Chondrocyte (in vitro differentiated cells): ENCODE data around the gene QSER1. TPM values are rescaled to one million over a fixed set of nuclear protein-coding genes. Genes with fewer than 3 reads are reported as not detected.
A peak's percentile ranks its signal among the peaks of the same experiment; 100 is the strongest.

ENCODE experiments used
- DNase-seq: peaks from one replicate; pipeline ENCODE4 v3.0.0; 2021; ENCODE audit warnings: mixed read lengths, low spot score
- H3K27ac Mint-ChIP-seq: one replicate; pipeline ENCODE4 v1.8.0; 2021; ENCODE audit warnings: mild to moderate bottlenecking, moderate library complexity, mixed read lengths; ENCODE audit not compliant: unreplicated experiment
- H3K27me3 Mint-ChIP-seq: 2 replicates; pipeline ENCODE4 v1.8.0; 2021; ENCODE audit warnings: low read depth, mixed read lengths
- H3K36me3 Mint-ChIP-seq: 2 replicates; pipeline ENCODE4 v1.8.0; 2021; ENCODE audit warnings: low read depth, mixed read lengths
- H3K4me1 Mint-ChIP-seq: 2 replicates; pipeline ENCODE4 v1.8.0; 2021; ENCODE audit warnings: low read depth, mild to moderate bottlenecking, mixed read lengths
- H3K4me3 Mint-ChIP-seq: one replicate; pipeline ENCODE4 v1.8.0; 2021; ENCODE audit warnings: mild to moderate bottlenecking, moderate library complexity, mixed read lengths; ENCODE audit not compliant: unreplicated experiment
- H3K9me3 Mint-ChIP-seq: 2 replicates; pipeline ENCODE4 v1.8.0; 2021; ENCODE audit warnings: low read depth, mixed read lengths
- CTCF ChIP-seq: fragments of 200-600 bp; sonication (generic); IDR thresholded peaks from 2 replicates; pipeline ENCODE4 v1.5.0; 2021; ENCODE audit warnings: antibody characterized with exemption, mild to moderate bottlenecking, moderate library complexity
- total RNA-seq: library from RNA; stranded (reverse); gene quantifications from 3 replicates; pipeline ENCODE4 v1.2.1, GENCODE V29; 2021

The QSER1 gene
- total RNA-seq, 1 donor from 2014 or later = 19.9 TPM

GRCh38 chr11:33016654-33017053 is 124.0 kb downstream of the QSER1 start:
- Mint-ChIP-seq H3K27ac (peak overlapping the region; percentile 75), H3K27me3 (no peaks in the 10 kb centered on the region), H3K4me3 (peak overlapping the region; percentile 84), H3K36me3 (no peaks in the 10 kb centered on the region), H3K9me3 (no peaks in the 10 kb centered on the region), H3K4me1 (peaks cover 15% of the 10 kb centered on the region)
- no peak for TF ChIP-seq CTCF
- no peak for DNase-seq

- Mint-ChIP-seq H3K4me1 (peaks cover 12% of the 10 kb centered on the region), H3K27ac (no peak overlapping the region), H3K4me3 (no peak overlapping the region), H3K9me3 (no peaks in the 10 kb centered on the region), H3K36me3 (no peaks in the 10 kb centered on the region), H3K27me3 (no peaks in the 10 kb centered on the region)
- TF ChIP-seq CTCF = no peak
- no peak for DNase-seq
Observed at GRCh38 chr11:33017478-33017877, 124.9 kb downstream of the QSER1 start.

GRCh38 chr11:33017965-33018364 is 125.4 kb downstream of the QSER1 start:
- no peak overlapping the region for H3K4me3 Mint-ChIP-seq
- no peaks in the 10 kb centered on the region for H3K9me3 Mint-ChIP-seq
- peaks cover 12% of the 10 kb centered on the region for H3K4me1 Mint-ChIP-seq

GRCh38 chr11:33018840-33019239 is 126.2 kb downstream of the QSER1 start:
- Mint-ChIP-seq H3K9me3 (no peaks in the 10 kb centered on the region), H3K4me1 (peaks cover 12% of the 10 kb centered on the region), H3K27ac (no peak overlapping the region), H3K36me3 (no peaks in the 10 kb centered on the region), H3K27me3 (no peaks in the 10 kb centered on the region), H3K4me3 (no peak overlapping the region)
- no peak for TF ChIP-seq CTCF
- DNase-seq = no peak

More at GRCh38 chr11:33017965-33018364, 125.4 kb downstream of the QSER1 start:
- H3K36me3 Mint-ChIP-seq = no peaks in the 10 kb centered on the region
- no peak for DNase-seq
- no peak overlapping the region for H3K27ac Mint-ChIP-seq
- H3K27me3 Mint-ChIP-seq = no peaks in the 10 kb centered on the region
- no peak for TF ChIP-seq CTCF

GRCh38 chr11:33021501-33021900 is 128.9 kb downstream of the QSER1 start:
- no peak for DNase-seq
- Mint-ChIP-seq H3K27ac (no peak overlapping the region), H3K36me3 (no peaks in the 10 kb centered on the region), H3K4me1 (peaks cover 6% of the 10 kb centered on the region), H3K4me3 (no peak overlapping the region), H3K9me3 (no peaks in the 10 kb centered on the region), H3K27me3 (no peaks in the 10 kb centered on the region)
- TF ChIP-seq CTCF = no peak
